Erythroblast (primary cell): Measurements from ENCODE around the gene NAB2.

Experiments used
- GATA1 ChIP-seq: IDR thresholded peaks from 2 replicates; pipeline ENCODE4 v1.6.1; 2011; ENCODE audit warnings: low read depth, mild to moderate bottlenecking, control low read depth, low read length, moderate library complexity
- POLR2A ChIP-seq: IDR thresholded peaks from 2 replicates; pipeline ENCODE4 v1.6.1; 2011; ENCODE audit warnings: mild to moderate bottlenecking, low read length

- no peak for TF ChIP-seq POLR2A
- no peak for TF ChIP-seq GATA1
Observed at GRCh38 chr12:57142727-57143126, 53.8 kb downstream of the NAB2 start.
